ENCODE measurements around the gene UNC119.

DNA sequence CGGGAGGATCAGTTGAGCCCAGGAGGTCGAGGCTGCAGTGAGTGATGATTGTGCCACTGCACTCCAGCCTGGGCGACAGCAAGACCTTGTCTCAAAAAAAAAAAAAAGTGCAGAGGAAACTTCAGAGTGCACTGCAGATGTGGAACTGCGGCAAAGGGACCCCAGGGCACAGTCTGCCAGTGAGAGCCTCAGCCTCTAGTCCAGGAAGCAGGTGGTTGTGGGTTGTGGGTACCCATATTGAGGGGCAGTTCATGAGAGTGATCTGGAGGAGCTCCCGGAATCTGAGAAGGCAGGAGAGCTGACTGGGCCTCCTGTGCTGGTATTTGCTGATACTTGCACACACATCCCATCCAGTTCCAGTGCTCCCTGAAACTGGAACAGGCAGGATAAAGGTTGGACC lies 33.2 kb downstream of the UNC119 start:
- TF ChIP-seq, protein P1, sequence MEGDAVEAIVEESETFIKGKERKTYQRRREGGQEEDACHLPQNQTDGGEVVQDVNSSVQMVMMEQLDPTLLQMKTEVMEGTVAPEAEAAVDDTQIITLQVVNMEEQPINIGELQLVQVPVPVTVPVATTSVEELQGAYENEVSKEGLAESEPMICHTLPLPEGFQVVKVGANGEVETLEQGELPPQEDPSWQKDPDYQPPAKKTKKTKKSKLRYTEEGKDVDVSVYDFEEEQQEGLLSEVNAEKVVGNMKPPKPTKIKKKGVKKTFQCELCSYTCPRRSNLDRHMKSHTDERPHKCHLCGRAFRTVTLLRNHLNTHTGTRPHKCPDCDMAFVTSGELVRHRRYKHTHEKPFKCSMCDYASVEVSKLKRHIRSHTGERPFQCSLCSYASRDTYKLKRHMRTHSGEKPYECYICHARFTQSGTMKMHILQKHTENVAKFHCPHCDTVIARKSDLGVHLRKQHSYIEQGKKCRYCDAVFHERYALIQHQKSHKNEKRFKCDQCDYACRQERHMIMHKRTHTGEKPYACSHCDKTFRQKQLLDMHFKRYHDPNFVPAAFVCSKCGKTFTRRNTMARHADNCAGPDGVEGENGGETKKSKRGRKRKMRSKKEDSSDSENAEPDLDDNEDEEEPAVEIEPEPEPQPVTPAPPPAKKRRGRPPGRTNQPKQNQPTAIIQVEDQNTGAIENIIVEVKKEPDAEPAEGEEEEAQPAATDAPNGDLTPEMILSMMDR (IDR thresholded peaks at IDR 0.05; ENCODE audit: insufficient read depth, low read depth, low read length), result no peak
- no peak for TF ChIP-seq EZH2 (IDR thresholded peaks at IDR 0.05; ENCODE audit: insufficient read depth, low read length)
